Measurements from ENCODE around the gene HOXA13.

Gene HOXA13

GRCh38 chr7:27161214-27161720, 38.6 kb downstream of the HOXA13 start:
- in situ Hi-C loops (cut with HindIII; ENCODE audit: low sequenced_read_pairs): loop anchor here (25.0 kb wide), 1 partner anchor 774 kb away; no protein-coding TSS in a partner anchor
- no peak for TF ChIP-seq CTCF (IDR thresholded peaks at IDR 0.05; ENCODE audit: low read depth, low read length)
- no peak for DNase-seq (ENCODE audit: low read depth, low spot score)
- peak overlapping the region; percentile 48 for H3K4me3 ChIP-seq (ENCODE audit: low read depth, low read length)

- H3K4me3 ChIP-seq (ENCODE audit: low read depth, low read length): peak overlapping the region; percentile 48
- in situ Hi-C loops (cut with HindIII; ENCODE audit: low sequenced_read_pairs): loop anchor here (25.0 kb wide), 1 partner anchor 773 kb away; no protein-coding TSS in a partner anchor
- peak; percentile 86 for DNase-seq (ENCODE audit: low read depth, low spot score)
- TF ChIP-seq CTCF (IDR thresholded peaks at IDR 0.05; ENCODE audit: low read depth, low read length): peak; percentile 94
Measured at GRCh38 chr7:27160546-27161213, 39.2 kb downstream of the HOXA13 start.

- in situ Hi-C loops (cut with HindIII; ENCODE audit: low sequenced_read_pairs): loop anchor here (25.0 kb wide), 1 partner anchor 773 kb away; no protein-coding TSS in a partner anchor
- H3K4me3 ChIP-seq (ENCODE audit: low read depth, low read length): peak overlapping the region; percentile 48
- no peak for DNase-seq (ENCODE audit: low read depth, low spot score)
- no peak for TF ChIP-seq CTCF (IDR thresholded peaks at IDR 0.05; ENCODE audit: low read depth, low read length)
Measured at GRCh38 chr7:27160145-27160545, 39.7 kb downstream of the HOXA13 start.

- in situ Hi-C loops (cut with HindIII; ENCODE audit: low sequenced_read_pairs): loop anchor here (25.0 kb wide), 1 partner anchor 772 kb away; no protein-coding TSS in a partner anchor
- no peak for TF ChIP-seq CTCF (IDR thresholded peaks at IDR 0.05; ENCODE audit: low read depth, low read length)
- peak; percentile 40 for DNase-seq (ENCODE audit: low read depth, low spot score)
- H3K4me3 ChIP-seq (ENCODE audit: low read depth, low read length): no peak overlapping the region
Measured at GRCh38 chr7:27159266-27160144, 40.4 kb downstream of the HOXA13 start.

- no peak for DNase-seq (ENCODE audit: low read depth, low spot score)
- no peak for TF ChIP-seq CTCF (IDR thresholded peaks at IDR 0.05; ENCODE audit: low read depth, low read length)
- H3K4me3 ChIP-seq (ENCODE audit: low read depth, low read length): no peak overlapping the region
- in situ Hi-C loops (cut with HindIII; ENCODE audit: low sequenced_read_pairs): loop anchor here (25.0 kb wide), 1 partner anchor 771 kb away; no protein-coding TSS in a partner anchor
Measured at GRCh38 chr7:27158436-27159265, 41.2 kb downstream of the HOXA13 start.
